Smooth muscle cell (in vitro differentiated cells): Measurements from ENCODE around the gene FCN2. TPM values are rescaled to one million over a fixed set of nuclear protein-coding genes. Genes with fewer than 3 reads are reported as not detected.

Experiments used
- DNase-seq: peaks from one replicate; lab custom pipeline; 2025; ENCODE audit not compliant: unreplicated experiment; lab: John Stamatoyannopoulos, UW
- H2AFZ ChIP-seq: fragments of 200-600 bp; sonication (generic); 2 replicates; pipeline ENCODE4 v1.6.0; 2016; ENCODE audit warnings: antibody characterized with exemption, low read depth, mild to moderate bottlenecking
- H3F3A ChIP-seq: fragments of 200-600 bp; sonication (generic); 2 replicates; pipeline ENCODE4 v1.6.0; 2017; ENCODE audit warnings: antibody characterized with exemption, low read depth
- H3K27ac ChIP-seq: fragments of 200-600 bp; sonication (generic); 2 replicates; pipeline ENCODE4 v1.5.1; 2016; ENCODE audit warnings: low read depth, mild to moderate bottlenecking
- H3K27me3 ChIP-seq: fragments of 200-600 bp; sonication (generic); 2 replicates; pipeline ENCODE4 v1.6.1; 2016; ENCODE audit warnings: low read depth, mild to moderate bottlenecking
- H3K36me3 ChIP-seq: fragments of 200-600 bp; sonication (generic); 2 replicates; pipeline ENCODE4 v1.5.1; 2016; ENCODE audit warnings: low read depth
- H3K4me1 ChIP-seq: fragments of 200-600 bp; sonication (generic); 2 replicates; pipeline ENCODE4 v1.5.1; 2016; ENCODE audit warnings: low read depth
- H3K4me2 ChIP-seq: fragments of 200-600 bp; sonication (generic); 2 replicates; pipeline ENCODE4 v1.6.0; 2016; ENCODE audit warnings: mild to moderate bottlenecking
- H3K4me3 ChIP-seq: fragments of 200-600 bp; sonication (generic); 2 replicates; pipeline ENCODE4 v1.5.1; 2016; ENCODE audit warnings: mild to moderate bottlenecking
- H3K79me2 ChIP-seq: fragments of 200-600 bp; sonication (generic); 2 replicates; pipeline ENCODE4 v1.6.0; 2016; ENCODE audit warnings: low read depth, mild to moderate bottlenecking
- H3K9ac ChIP-seq: fragments of 200-600 bp; sonication (generic); 2 replicates; pipeline ENCODE4 v1.6.0; 2016; ENCODE audit warnings: low read depth
- H3K9me3 ChIP-seq: fragments of 200-600 bp; sonication (generic); replicated peaks from 2 replicates; pipeline ENCODE4 v1.5.1; 2016; ENCODE audit warnings: low read depth
- H4K20me1 ChIP-seq: fragments of 200-600 bp; sonication (generic); 2 replicates; pipeline ENCODE4 v1.6.0; 2016; ENCODE audit warnings: low read depth
- WGBS: methylation state at CpG from one replicate; pipeline ENCODE4 v1.1.7; 2016; ENCODE audit warnings: low lambda C conversion rate; 5-methylcytosine and 5-hydroxymethylcytosine counted together
- polyA plus RNA-seq: library from polyadenylated mRNA; unstranded; fragments of >200 nt; fragmentation: Nextera tagmentation; extraction: Ambion mirVana; gene quantifications from 2 replicates; pipeline ENCODE4 v1.2.1, GENCODE V29; 2016
- total RNA-seq: library from RNA; depleted of rRNA; stranded (reverse); fragments of >200 nt; gene quantifications from 2 replicates; pipeline ENCODE4 v1.2.3, GENCODE V29; 2014
- TF ChIP-seq, protein P1 (sequence below): fragments of 200-600 bp; sonication (generic); IDR thresholded peaks from 2 replicates; pipeline ENCODE4 v1.5.1; 2017; ENCODE audit warnings: borderline replicate concordance, mild to moderate bottlenecking, antibody characterized with exemption; ENCODE audit not compliant: insufficient read depth, poor library complexity, severe bottlenecking

FCN2 gene
- total and polyA plus RNA-seq, 2 experiments from 2014 or later = not detected

DNA sequence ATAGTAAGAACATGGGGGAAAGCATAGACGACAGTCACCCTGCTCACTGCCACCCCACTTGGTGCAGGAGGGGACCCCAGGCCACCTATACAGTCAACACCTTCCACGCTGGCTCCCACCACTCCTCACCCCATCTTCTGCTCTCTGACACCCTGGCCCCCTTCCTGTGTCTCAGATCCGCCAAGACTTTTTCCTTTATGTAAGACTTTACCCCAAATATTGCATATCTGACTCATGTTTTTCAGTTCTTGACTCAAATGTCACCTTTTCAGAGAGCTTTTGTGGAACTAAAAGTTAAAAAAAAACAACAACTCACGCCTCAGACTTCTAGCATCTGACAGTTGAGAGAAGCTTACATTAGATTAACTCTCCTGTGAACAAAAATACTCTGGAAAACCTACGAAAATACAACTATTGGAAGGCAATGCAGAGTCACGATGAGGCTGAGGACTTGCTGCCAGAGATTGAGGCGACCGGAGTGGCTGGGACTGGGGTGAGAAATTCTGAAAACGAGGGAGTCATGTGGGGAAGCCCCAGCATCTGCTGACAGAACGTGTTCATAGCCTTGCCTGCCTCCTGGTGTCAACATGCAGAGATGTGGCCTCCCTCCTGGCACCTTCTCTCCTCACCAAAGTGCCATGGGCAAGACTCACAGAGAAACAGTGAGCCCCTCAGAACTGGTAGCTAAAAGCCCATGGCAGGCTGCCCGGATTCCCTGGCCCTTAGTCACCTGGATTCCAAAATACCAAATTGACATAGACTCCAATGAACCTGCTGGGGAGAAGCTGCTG lies 22.4 kb upstream of the FCN2 start:
- no peaks in the 10 kb centered on the region for H3K4me1 ChIP-seq
- H3K4me2 ChIP-seq = no peak overlapping the region
- no peak for DNase-seq
- no peaks in the 10 kb centered on the region for H3K79me2 ChIP-seq
- no peaks in the 10 kb centered on the region for H3K9me3 ChIP-seq
- no peak overlapping the region for H3K9ac ChIP-seq
- WGBS = 84% methylated on average over 10 of the region's 11 CpGs
- H3F3A ChIP-seq = peaks cover 47% of the 10 kb centered on the region
- H3K4me3 ChIP-seq = no peak overlapping the region
- no peak overlapping the region for H3K27ac ChIP-seq
- no peak overlapping the region for H2AFZ ChIP-seq
- no peaks in the 10 kb centered on the region for H3K36me3 ChIP-seq
- TF ChIP-seq, protein P1, sequence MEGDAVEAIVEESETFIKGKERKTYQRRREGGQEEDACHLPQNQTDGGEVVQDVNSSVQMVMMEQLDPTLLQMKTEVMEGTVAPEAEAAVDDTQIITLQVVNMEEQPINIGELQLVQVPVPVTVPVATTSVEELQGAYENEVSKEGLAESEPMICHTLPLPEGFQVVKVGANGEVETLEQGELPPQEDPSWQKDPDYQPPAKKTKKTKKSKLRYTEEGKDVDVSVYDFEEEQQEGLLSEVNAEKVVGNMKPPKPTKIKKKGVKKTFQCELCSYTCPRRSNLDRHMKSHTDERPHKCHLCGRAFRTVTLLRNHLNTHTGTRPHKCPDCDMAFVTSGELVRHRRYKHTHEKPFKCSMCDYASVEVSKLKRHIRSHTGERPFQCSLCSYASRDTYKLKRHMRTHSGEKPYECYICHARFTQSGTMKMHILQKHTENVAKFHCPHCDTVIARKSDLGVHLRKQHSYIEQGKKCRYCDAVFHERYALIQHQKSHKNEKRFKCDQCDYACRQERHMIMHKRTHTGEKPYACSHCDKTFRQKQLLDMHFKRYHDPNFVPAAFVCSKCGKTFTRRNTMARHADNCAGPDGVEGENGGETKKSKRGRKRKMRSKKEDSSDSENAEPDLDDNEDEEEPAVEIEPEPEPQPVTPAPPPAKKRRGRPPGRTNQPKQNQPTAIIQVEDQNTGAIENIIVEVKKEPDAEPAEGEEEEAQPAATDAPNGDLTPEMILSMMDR = no peak
- H4K20me1 ChIP-seq = peaks cover 13% of the 10 kb centered on the region
- H3K27me3 ChIP-seq = no peaks in the 10 kb centered on the region

DNA sequence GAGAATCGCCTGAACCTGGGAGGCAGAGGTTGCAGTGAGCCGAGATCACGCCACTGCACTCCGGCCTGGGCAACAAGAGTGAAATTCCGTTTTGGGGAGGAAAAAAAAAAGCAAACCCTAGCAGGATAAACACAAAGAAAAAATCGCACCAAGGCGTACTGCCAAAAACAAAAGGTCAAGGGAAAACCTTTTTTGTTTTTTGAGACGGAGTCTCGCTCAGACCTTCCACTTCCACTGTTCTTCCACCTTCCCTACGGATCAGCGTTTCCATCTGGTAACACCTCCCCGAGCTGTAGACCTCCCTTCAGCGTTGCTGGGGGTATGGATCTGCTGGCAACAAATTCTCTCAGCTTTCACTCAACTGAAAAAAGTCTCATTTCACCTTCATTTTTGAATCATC lies 20.1 kb upstream of the FCN2 start:
- Histone ChIP-seq H4K20me1 (no peaks in the 10 kb centered on the region), H3K9ac (no peak overlapping the region), H3K79me2 (no peaks in the 10 kb centered on the region), H3K9me3 (no peaks in the 10 kb centered on the region), H3F3A (peaks cover 33% of the 10 kb centered on the region), H3K27ac (no peak overlapping the region), H3K36me3 (no peaks in the 10 kb centered on the region), H3K4me1 (no peaks in the 10 kb centered on the region), H3K4me2 (no peak overlapping the region), H2AFZ (no peak overlapping the region), H3K4me3 (no peak overlapping the region), H3K27me3 (no peaks in the 10 kb centered on the region)
- WGBS = 96% methylated on average over 13 of the region's 13 CpGs
- TF ChIP-seq, protein P1 = no peak
- DNase-seq = no peak

DNA sequence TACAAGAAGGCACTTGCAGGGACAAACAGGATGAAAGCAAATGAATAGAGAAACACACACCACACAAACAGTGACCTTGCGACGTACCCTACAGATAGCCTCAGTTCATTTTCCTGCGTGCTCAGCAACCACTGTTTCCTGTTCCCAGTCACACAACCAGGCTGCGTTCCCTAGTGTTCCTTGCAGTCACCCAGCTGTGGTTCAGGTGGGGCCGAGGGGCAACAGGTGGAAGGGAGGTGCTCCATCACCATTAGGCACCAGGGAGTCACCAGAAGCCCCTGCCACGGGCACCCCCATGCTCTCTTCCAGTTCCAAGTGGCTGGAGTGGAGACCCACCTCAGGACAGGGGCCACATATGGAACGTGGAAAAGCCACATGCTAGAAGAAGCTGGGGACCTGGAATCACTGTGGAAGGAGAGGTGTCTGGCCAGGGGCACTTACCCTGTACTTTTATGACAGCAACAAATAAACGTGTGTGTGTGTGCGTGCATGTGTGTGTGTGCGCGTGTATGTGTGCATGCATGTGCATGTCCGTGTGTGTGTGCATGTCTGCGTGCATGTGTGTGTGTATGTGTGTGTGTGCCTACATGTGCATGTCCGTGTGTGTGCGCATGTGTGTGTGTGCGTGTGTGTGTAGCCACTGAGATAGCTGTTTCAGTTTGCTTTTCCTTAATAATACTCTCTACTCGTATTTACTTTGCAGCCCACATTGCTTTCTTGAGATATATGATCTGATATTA lies 18.8 kb upstream of the FCN2 start:
- Histone ChIP-seq H3K4me3 (no peak overlapping the region), H3K36me3 (no peaks in the 10 kb centered on the region), H3K4me1 (no peaks in the 10 kb centered on the region), H3K9ac (no peak overlapping the region), H2AFZ (no peak overlapping the region), H3K4me2 (no peak overlapping the region), H3K9me3 (no peaks in the 10 kb centered on the region), H3K79me2 (no peaks in the 10 kb centered on the region), H3K27ac (no peak overlapping the region), H3K27me3 (no peaks in the 10 kb centered on the region), H3F3A (peaks cover 31% of the 10 kb centered on the region), H4K20me1 (no peaks in the 10 kb centered on the region)
- no peak for DNase-seq
- WGBS = 89% methylated on average over 17 of the region's 17 CpGs
- TF ChIP-seq, protein P1 = no peak
